GM12878 (cell line): ENCODE data around the gene PTPRN2. TPM values are rescaled to one million over a fixed set of nuclear protein-coding genes. Genes with fewer than 3 reads are reported as not detected.

ENCODE experiments used
- ATAC-seq: fragments of 200-7000 bp; cut with Tn5 transposase; 3 replicates; pipeline ENCODE4 v1.9.1; 2020; ENCODE audit warnings: mild to moderate bottlenecking, moderate library complexity
- BruUV-seq: library from RNA; stranded (reverse); fragments of 400-500 nt; replicated peaks from 2 replicates; lab custom pipeline; 2021; lab: Mats Ljungman, UMichigan
- CTCF ChIA-PET: fragments of 300-600 bp; sonication (Branson Sonifier 250); formaldehyde crosslinking; extraction: SDS; loops from one replicate; lab custom pipeline; 2021; ENCODE audit warnings: inconsistent platforms; lab: Yijun Ruan, JAX
- POLR2A ChIA-PET: fragments of 350-600 bp; formaldehyde crosslinking; extraction: SDS; loops from one replicate; lab custom pipeline; 2021; ENCODE audit warnings: inconsistent platforms; lab: Charles Lee
- RAD21 ChIA-PET: fragments of 300-600 bp; sonication (Branson Sonifier 250); formaldehyde crosslinking; loops from one replicate; lab custom pipeline; 2023; ENCODE audit warnings: antibody characterized with exemption; ENCODE audit not compliant: unreplicated experiment; lab: Charles Lee
- SMC1A ChIA-PET: fragments of 300-600 bp; sonication (Branson Sonifier 250); formaldehyde crosslinking; loops from one replicate; lab custom pipeline; 2023; ENCODE audit not compliant: unreplicated experiment, uncharacterized antibody; lab: Charles Lee
- DNase-seq: peaks from one replicate; pipeline ENCODE4 v3.0.0-alpha.2; 2011; ENCODE audit warnings: low read depth, low spot score
- FAIRE-seq: peaks from 3 replicates; lab custom pipeline; 2011; peaks lifted over from hg19 to GRCh38; lab: Jason Lieb, UNC
- H2AFZ ChIP-seq: 2 replicates; pipeline ENCODE4 v1.6.0; 2011; ENCODE audit warnings: low read depth, low read length, control low read depth; ENCODE audit not compliant: control insufficient read depth
- H3K27ac ChIP-seq: 2 replicates; pipeline ENCODE4 v1.5.1; 2011; ENCODE audit warnings: control low read depth; ENCODE audit not compliant: control insufficient read depth, insufficient read depth
- H3K27me3 ChIP-seq, 2 experiments: replicated peaks in 1 of 2; 2 replicates each; pipeline versions ENCODE4 v1.6.0 to v1.6.1; 2011; ENCODE audit warnings: low read length in 1 of 2; ENCODE audit not compliant: control insufficient read depth in 2 of 2, insufficient read depth in 2 of 2
- H3K36me3 ChIP-seq, 2 experiments: 2 replicates each; pipeline ENCODE4 v1.5.1; 2011; ENCODE audit warnings: low read length in 1 of 2; ENCODE audit not compliant: control insufficient read depth in 2 of 2, insufficient read depth in 2 of 2
- H3K4me1 ChIP-seq: 2 replicates; pipeline ENCODE4 v1.6.1; 2011; ENCODE audit warnings: mild to moderate bottlenecking, low read length, moderate library complexity, mixed read lengths; ENCODE audit not compliant: control insufficient read depth, insufficient read depth
- H3K4me2 ChIP-seq: 2 replicates; pipeline ENCODE4 v1.6.0; 2011; ENCODE audit warnings: control low read depth; ENCODE audit not compliant: control insufficient read depth, insufficient read depth
- H3K4me3 ChIP-seq: fragments of 200-600 bp; sonication (generic); 2 replicates; pipeline ENCODE4 v1.5.1; 2016
- H3K79me2 ChIP-seq: 2 replicates; pipeline ENCODE4 v1.6.0; 2011; ENCODE audit warnings: low read length; ENCODE audit not compliant: control insufficient read depth, insufficient read depth
- H3K9ac ChIP-seq: 2 replicates; pipeline ENCODE4 v1.8.0; 2011; ENCODE audit warnings: low read length, control low read depth, mixed read lengths; ENCODE audit not compliant: control insufficient read depth, insufficient read depth
- H3K9me3 ChIP-seq: replicated peaks from 3 replicates; pipeline ENCODE4 v1.5.1; 2011; ENCODE audit warnings: mild to moderate bottlenecking, low read length; ENCODE audit not compliant: control insufficient read depth, insufficient read depth
- H4K20me1 ChIP-seq: 2 replicates; pipeline ENCODE4 v1.6.0; 2011; ENCODE audit not compliant: control insufficient read depth, insufficient read depth
- BACH1 ChIP-seq: fragments of 450-650 bp; IDR thresholded peaks from 2 replicates; pipeline ENCODE4 v1.6.1; 2017; ENCODE audit warnings: mild to moderate bottlenecking, borderline replicate concordance
- BMI1 ChIP-seq: fragments of 450-650 bp; IDR thresholded peaks from 2 replicates; pipeline ENCODE4 v1.6.1; 2016; ENCODE audit warnings: mild to moderate bottlenecking, moderate library complexity, borderline replicate concordance
- CBFB ChIP-seq: IDR thresholded peaks from 2 replicates; pipeline ENCODE4 v1.6.1; 2016; ENCODE audit warnings: antibody characterized with exemption, low read depth
- CHD1 ChIP-seq: IDR thresholded peaks from 2 replicates; pipeline ENCODE4 v1.6.1; 2012; ENCODE audit warnings: low read depth, low read length, improper control_type of control experiment
- HSF1 ChIP-seq: fragments of 150-350 bp; IDR thresholded peaks from 2 replicates; pipeline ENCODE4 v1.6.1; 2014; ENCODE audit warnings: mild to moderate bottlenecking, low read depth, low read length
- IKZF1 ChIP-seq: fragments of 450-650 bp; conservative IDR thresholded peaks from 2 replicates; pipeline ENCODE4 v1.6.1; 2017; ENCODE audit warnings: antibody characterized with exemption, mild to moderate bottlenecking
- IRF4 ChIP-seq: IDR thresholded peaks from 2 replicates; pipeline ENCODE4 v1.6.1; 2011; ENCODE audit warnings: low read depth, low read length
- NBN ChIP-seq: fragments of 450-650 bp; IDR thresholded peaks from 2 replicates; pipeline ENCODE4 v1.6.1; 2016
- NKRF ChIP-seq: fragments of 450-650 bp; conservative IDR thresholded peaks from 2 replicates; pipeline ENCODE4 v1.6.1; 2017; ENCODE audit warnings: mild to moderate bottlenecking, moderate library complexity
- NR2F1 ChIP-seq: fragments of 450-650 bp; conservative IDR thresholded peaks from 2 replicates; pipeline ENCODE4 v1.6.1; 2017; ENCODE audit warnings: mild to moderate bottlenecking
- NRF1 ChIP-seq: conservative IDR thresholded peaks from 2 replicates; pipeline ENCODE4 v1.6.1; 2011; ENCODE audit warnings: mild to moderate bottlenecking, low read depth, low read length, improper control_type of control experiment
- PML ChIP-seq: IDR thresholded peaks from 2 replicates; pipeline ENCODE4 v1.6.1; 2012; ENCODE audit warnings: low read length, inconsistent platforms
- POLR2A ChIP-seq: IDR thresholded peaks from 2 replicates; pipeline ENCODE4 v1.6.1; 2011; ENCODE audit warnings: low read depth, mild to moderate bottlenecking, low read length
- POLR2AphosphoS5 ChIP-seq: IDR thresholded peaks from 2 replicates; pipeline ENCODE4 v1.6.1; 2011; ENCODE audit warnings: mild to moderate bottlenecking, low read length, inconsistent platforms
- RFX5 ChIP-seq: IDR thresholded peaks from 2 replicates; pipeline ENCODE4 v1.6.1; 2011; ENCODE audit warnings: low read depth, low read length, improper control_type of control experiment
- STAT3 ChIP-seq: IDR thresholded peaks from 2 replicates; pipeline ENCODE4 v1.6.1; 2011; ENCODE audit warnings: low read depth, low read length, improper control_type of control experiment
- ZBED1 ChIP-seq: IDR thresholded peaks from 2 replicates; pipeline ENCODE4 v1.6.1; 2016; ENCODE audit warnings: borderline replicate concordance
- ZNF24 ChIP-seq: fragments of 450-650 bp; IDR thresholded peaks from 2 replicates; pipeline ENCODE4 v1.6.1; 2017; ENCODE audit warnings: antibody characterized with exemption, mild to moderate bottlenecking
- ZNF592 ChIP-seq: fragments of 450-650 bp; IDR thresholded peaks from 2 replicates; pipeline ENCODE4 v1.6.1; 2017; ENCODE audit warnings: mild to moderate bottlenecking, moderate library complexity
- WGBS: methylation state at CpG from one replicate; pipeline ENCODE4 v1.1.6; 2016; ENCODE audit warnings: low lambda C conversion rate; ENCODE audit not compliant: insufficient replicate concordance, insufficient coverage; ENCODE audit errors: missing lambda C conversion rate; 5-methylcytosine and 5-hydroxymethylcytosine counted together
- in situ Hi-C: fragments of 300-500 bp; cut with MboI; formaldehyde crosslinking; loops from 9 replicates; pipeline ENCODE4 v1.14.3; 2018; ENCODE audit warnings: mixed read lengths
- intact Hi-C: fragments of 100-400 bp; cut with micrococcal nuclease; formaldehyde crosslinking; loops from one replicate; pipeline ENCODE4 v1.14.2; 2022; ENCODE audit not compliant: unreplicated experiment
- polyA plus RNA-seq, 11 experiments: library from polyadenylated mRNA; depleted of rRNA in 4 of 11; unstranded in 6 of 11; stranded (reverse) in 5 of 11; fragments of >200 nt; fragmentation: Nextera tagmentation in 4 of 11; fragmentation: Illumina TruSeq in 1 of 11; extraction: Ambion mirVana in 4 of 11; extraction: Trizol in 1 of 11; gene quantifications; 1 replicate in 1 of 11; 2 replicates in 10 of 11; pipeline versions ENCODE4 v1.2.1 to v1.2.3, GENCODE V29; 2011 to 2016; ENCODE audit warnings: inconsistent platforms in 2 of 11, missing spikeins in 2 of 11, low read depth in 1 of 11
- total RNA-seq, 4 experiments: library from RNA; depleted of rRNA in 3 of 4; stranded (reverse); fragments of >200 nt in 3 of 4; fragmentation: Illumina TruSeq in 1 of 4; extraction: Trizol in 1 of 4; gene quantifications; 2 replicates each; pipeline versions ENCODE4 v1.2.1 to v1.2.3, GENCODE V29; 2013 to 2021

PTPRN2 gene
- total and polyA plus RNA-seq, 10 of the 15 experiments (the other 5 are each of a cell fraction or from before 2014, with no cell fraction given) = 5.4 TPM; not detected in 9

- Histone ChIP-seq H3K4me2 (no peak overlapping the region), H3K9ac (no peak overlapping the region), H3K4me3 (no peak overlapping the region), H3K27me3 (no peaks in the 10 kb centered on the region)
- intact Hi-C loops = no loop called here
- TF ChIP-seq IRF4 (no peak), ZNF24 (no peak), CBFB (no peak), NR2F1 (no peak), NBN (no peak), PML (no peak), BMI1 (no peak), POLR2AphosphoS5 (no peak), IKZF1 (no peak), STAT3 (no peak), POLR2A (no peak), NKRF (no peak), ZNF592 (no peak), ZBED1 (no peak), CHD1 (no peak), HSF1 (no peak), RFX5 (no peak), BACH1 (no peak), NRF1 (no peak)
- TF ChIP-seq, all 136 proteins: peak for 0
- ATAC-seq = no peak
- ChIA-PET SMC1A (no interaction called here), RAD21 (no interaction called here), CTCF (no interaction called here), POLR2A (no interaction called here)
- Histone ChIP-seq H3K9me3 (no peaks in the 10 kb centered on the region; the same call in 2 of the 3 replicates), H2AFZ (no peak overlapping the region), H3K4me1 (no peaks in the 10 kb centered on the region), H4K20me1 (no peaks in the 10 kb centered on the region), H3K79me2 (no peaks in the 10 kb centered on the region), H3K27ac (no peak overlapping the region), H3K36me3 (no peaks in the 10 kb centered on the region)
- no peak for DNase-seq
- no CpG with 5 or more reads among the region's 46 CpGs for WGBS
- FAIRE-seq = no peak
- in situ Hi-C loops = no loop called here
- BruUV-seq = no TSS peak
Measured at GRCh38 chr7:158395349-158395748, 192.3 kb downstream of the PTPRN2 start.
